Liver (tissue), 9 donors: Measurements from ENCODE around the gene DNM3. TPM values are rescaled to one million over a fixed set of nuclear protein-coding genes. Genes with fewer than 3 reads are reported as not detected.

Source experiments
- DNase-seq: peaks from one replicate; pipeline ENCODE4 v3.0.0-alpha.2; 2017; ENCODE audit warnings: low spot score
- H3K27ac ChIP-seq, 2 donors: one replicate each; pipeline ENCODE4 v1.7.0; 2013; ENCODE audit warnings: inconsistent platforms in 2 of 2, low read length in 2 of 2, control low read depth in 1 of 2, low read depth in 1 of 2, mild to moderate bottlenecking in 1 of 2
- H3K27me3 ChIP-seq, 4 donors: one replicate each; pipeline versions ENCODE4 v1.6.1 to v1.7.0; 2013; ENCODE audit warnings: low read length in 3 of 4, inconsistent platforms in 1 of 4, mild to moderate bottlenecking in 1 of 4, moderate library complexity in 1 of 4; ENCODE audit not compliant: control insufficient read depth in 4 of 4, insufficient read depth in 4 of 4
- H3K36me3 ChIP-seq, 4 donors: one replicate each; pipeline versions ENCODE4 v1.6.1 to v1.7.0; 2013; ENCODE audit warnings: low read length in 3 of 4, mild to moderate bottlenecking in 3 of 4, low read depth in 1 of 4, moderate library complexity in 1 of 4; ENCODE audit not compliant: control insufficient read depth in 4 of 4, insufficient read depth in 3 of 4
- H3K4me1 ChIP-seq, 4 donors: one replicate each; pipeline versions ENCODE4 v1.6.1 to v1.7.0; 2013; ENCODE audit warnings: low read length in 3 of 4, mild to moderate bottlenecking in 3 of 4, moderate library complexity in 1 of 4; ENCODE audit not compliant: control insufficient read depth in 4 of 4, insufficient read depth in 4 of 4
- H3K4me3 ChIP-seq, 3 donors: one replicate each; pipeline versions ENCODE4 v1.6.1 to v1.7.0; 2013; ENCODE audit warnings: low read length in 3 of 3, control low read depth in 1 of 3, low read depth in 1 of 3, mild to moderate bottlenecking in 1 of 3
- H3K9ac ChIP-seq, 2 donors: one replicate each; pipeline ENCODE4 v1.7.0; 2013; ENCODE audit warnings: low read length in 2 of 2, mild to moderate bottlenecking in 2 of 2, moderate library complexity in 2 of 2, control low read depth in 1 of 2, low read depth in 1 of 2
- H3K9me3 ChIP-seq, 4 donors: one replicate each; pipeline versions ENCODE4 v1.6.1 to v1.7.0; 2013; ENCODE audit warnings: low read length in 3 of 4; ENCODE audit not compliant: control insufficient read depth in 4 of 4
- ATF3 ChIP-seq: IDR thresholded peaks from 2 replicates; pipeline ENCODE4 v1.6.1; 2016; ENCODE audit warnings: antibody characterized with exemption
- CTCF ChIP-seq: fragments of 150-350 bp; IDR thresholded peaks from 2 replicates; pipeline ENCODE4 v1.5.1; 2017; ENCODE audit warnings: improper control_type of control experiment, low read depth, low read length; ENCODE audit not compliant: missing input control
- EGR1 ChIP-seq, 2 donors: IDR thresholded peaks; 2 replicates each; pipeline ENCODE4 v1.6.1; 2016 to 2018; ENCODE audit warnings: antibody characterized with exemption in 2 of 2, low read depth in 2 of 2
- FOXA1 ChIP-seq: IDR thresholded peaks from 2 replicates; pipeline ENCODE4 v1.6.1; 2016; ENCODE audit warnings: antibody characterized with exemption
- FOXA2 ChIP-seq: IDR thresholded peaks from 2 replicates; pipeline ENCODE4 v1.6.1; 2016; ENCODE audit warnings: antibody characterized with exemption
- GABPA ChIP-seq, 2 donors: IDR thresholded peaks in 1 of 2; conservative IDR thresholded peaks in 1 of 2; 2 replicates each; pipeline ENCODE4 v1.6.1; 2016; ENCODE audit warnings: antibody characterized with exemption in 2 of 2, mild to moderate bottlenecking in 1 of 2, moderate library complexity in 1 of 2
- HNF4A ChIP-seq, 2 donors: conservative IDR thresholded peaks; 2 replicates each; pipeline ENCODE4 v1.6.1; 2016; ENCODE audit warnings: antibody characterized with exemption in 2 of 2, mild to moderate bottlenecking in 2 of 2
- HNF4G ChIP-seq: IDR thresholded peaks from 2 replicates; pipeline ENCODE4 v1.6.1; 2016; ENCODE audit warnings: antibody characterized with exemption
- JUND ChIP-seq, 2 donors: IDR thresholded peaks; 2 replicates each; pipeline ENCODE4 v1.6.1; 2016; ENCODE audit warnings: antibody characterized with exemption in 2 of 2
- MAX ChIP-seq: IDR thresholded peaks from 2 replicates; pipeline ENCODE4 v1.6.1; 2016; ENCODE audit warnings: antibody characterized with exemption
- NR2F2 ChIP-seq: IDR thresholded peaks from 2 replicates; pipeline ENCODE4 v1.6.1; 2016; ENCODE audit warnings: antibody characterized with exemption
- RAD21 ChIP-seq, 2 donors: IDR thresholded peaks; 2 replicates each; pipeline ENCODE4 v1.6.1; 2016; ENCODE audit warnings: antibody characterized with exemption in 2 of 2, mild to moderate bottlenecking in 2 of 2
- REST ChIP-seq: IDR thresholded peaks from 2 replicates; pipeline ENCODE4 v1.6.1; 2016; ENCODE audit warnings: antibody characterized with exemption, mild to moderate bottlenecking
- RXRA ChIP-seq, 2 donors: IDR thresholded peaks; 2 replicates each; pipeline ENCODE4 v1.6.1; 2017 to 2018; ENCODE audit warnings: antibody characterized with exemption in 2 of 2, mild to moderate bottlenecking in 1 of 2
- TAF1 ChIP-seq: conservative IDR thresholded peaks from 2 replicates; pipeline ENCODE4 v1.6.1; 2016; ENCODE audit warnings: antibody characterized with exemption, mild to moderate bottlenecking
- YY1 ChIP-seq: IDR thresholded peaks from 2 replicates; pipeline ENCODE4 v1.6.1; 2016; ENCODE audit warnings: antibody characterized with exemption, mild to moderate bottlenecking
- ZBTB33 ChIP-seq: IDR thresholded peaks from 2 replicates; pipeline ENCODE4 v1.6.1; 2016; ENCODE audit warnings: antibody characterized with exemption
- WGBS: extraction: QIAGEN DNeasy Blood & Tissue Kit; methylation state at CpG from one replicate; pipeline ENCODE4 v1.1.7; 2013; 5-methylcytosine and 5-hydroxymethylcytosine counted together
- polyA plus RNA-seq, 2 donors: library from polyadenylated mRNA; stranded (reverse) in 1 of 2; unstranded in 1 of 2; fragments of 200-250 nt in 1 of 2; fragments of >200 nt in 1 of 2; fragmentation: Nextera tagmentation in 1 of 2; extraction: Ambion mirVana in 1 of 2; gene quantifications; one replicate each; pipeline versions ENCODE4 v1.2.1 to v1.2.3, GENCODE V29; 2013 to 2015
- total RNA-seq, 2 donors: library from RNA; depleted of rRNA; stranded (reverse); fragments of >200 nt; gene quantifications; one replicate each; pipeline ENCODE4 v1.2.3, GENCODE V29; 2014
- donor health status: healthy.
- donor health status: healthy.
- donor health status: healthy.
- donor health status: healthy.
- donor health status: healthy.

DNM3 gene
- total and polyA plus RNA-seq, 4 donors = 0.08 to 3.2 (median 1.0) TPM

GRCh38 chr1:172448995-172449584 lies 607.8 kb downstream of the DNM3 start:
- no peaks in the 10 kb centered on the region for H3K36me3 ChIP-seq
- no peaks in the 10 kb centered on the region for H3K9me3 ChIP-seq
- no peak overlapping the region for H3K4me3 ChIP-seq
- no peak for DNase-seq
- no peak overlapping the region for H3K27ac ChIP-seq
- 67% methylated on average over 6 of the region's 6 CpGs for WGBS
- H3K9ac ChIP-seq = no peak overlapping the region
- no peaks in the 10 kb centered on the region for H3K27me3 ChIP-seq
- TF ChIP-seq FOXA1 (no peak), NR2F2 (no peak), TAF1 (no peak), FOXA2 (no peak), ATF3 (no peak), HNF4G (no peak), CTCF (no peak), RXRA (IDR thresholded peaks at IDR 0.05) (no peak), YY1 (no peak), ZBTB33 (no peak)
- H3K4me1 ChIP-seq = peaks cover 2 to 12% (median 5%) of the 10 kb centered on the region in 4 donors

GRCh38 chr1:172449585-172450523 lies 608.6 kb downstream of the DNM3 start:
- H3K36me3 ChIP-seq = no peaks in the 10 kb centered on the region
- peak overlapping the region; percentile 63 to 67 for H3K27ac ChIP-seq
- no peaks in the 10 kb centered on the region for H3K9me3 ChIP-seq
- peak; percentile 70 for DNase-seq
- H3K4me1 ChIP-seq = peaks cover 2 to 10% (median 5%) of the 10 kb centered on the region in 4 donors
- 43% methylated on average over 18 of the region's 18 CpGs for WGBS
- no peaks in the 10 kb centered on the region for H3K27me3 ChIP-seq
- H3K9ac ChIP-seq = peak overlapping the region; percentile 3 to 55
- H3K4me3 ChIP-seq = peak overlapping the region in 1 of 3 donors; percentile 1
- TF ChIP-seq EGR1 (IDR thresholded peaks at IDR 0.05; ENCODE audit: low read depth in 2 of 2) (no peak), RAD21 (IDR thresholded peaks at IDR 0.05) (peak; percentile 92 to 96), RXRA (IDR thresholded peaks at IDR 0.05) (no peak), GABPA (IDR thresholded peaks at IDR 0.05 in 1 of 2, conservative IDR thresholded peaks at IDR 0.05 in 1 of 2) (no peak), FOXA1 (no peak), MAX (peak; percentile 9), CTCF (peak; percentile 96), REST (no peak), HNF4A (conservative IDR thresholded peaks at IDR 0.05) (no peak), TAF1 (peak; percentile 35), FOXA2 (no peak), NR2F2 (peak; percentile 38), YY1 (peak; percentile 39), JUND (IDR thresholded peaks at IDR 0.05) (no peak)
